ENCODE measurements around the gene PPP1R9A.

Gene PPP1R9A

DNA sequence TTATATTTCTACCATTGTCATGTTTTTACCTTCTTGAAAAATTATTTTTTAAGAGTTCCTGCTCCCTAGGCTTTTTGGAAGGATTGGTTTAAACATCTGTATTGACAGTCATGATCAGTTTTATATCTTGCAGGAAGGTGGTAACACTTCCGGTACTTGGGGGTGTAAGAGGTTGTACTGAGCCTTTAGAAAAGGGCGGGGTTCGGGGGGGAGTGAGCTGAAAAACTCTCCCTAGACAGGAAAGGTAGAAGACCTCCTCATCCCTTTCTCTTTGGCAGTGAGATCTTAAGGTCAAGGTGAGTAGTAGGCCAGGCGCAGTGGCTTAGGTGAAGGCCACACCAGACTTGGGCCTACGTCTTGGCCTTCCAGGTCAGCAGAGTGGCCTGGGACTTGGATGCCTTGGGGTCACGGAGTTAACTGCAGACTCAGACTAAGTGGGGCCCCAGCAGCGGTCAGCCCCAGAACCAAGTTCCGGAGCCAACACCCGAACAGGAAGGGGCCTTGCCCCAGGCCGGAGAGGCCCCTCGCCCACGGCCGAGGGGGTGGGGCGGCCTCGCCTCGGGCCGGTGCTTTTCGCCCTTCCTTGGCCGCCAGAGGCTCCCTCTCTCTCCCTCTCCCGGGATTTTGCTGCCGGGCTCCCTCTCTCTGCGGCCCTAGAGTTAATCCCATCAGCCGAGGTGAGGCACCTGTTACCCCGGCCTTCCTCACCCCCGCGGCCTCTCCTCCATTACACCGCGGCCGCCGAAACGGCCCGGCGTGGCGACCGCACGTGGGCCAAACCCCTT lies at the start of gene PPP1R9A:
Gene PPP1R9A (plus strand): TSS at position 569 of the 785 bp plus-strand sequence. CDS start 2,520 bp downstream, outside the sequence.
- peak; percentile 75 for DNase-seq

DNA sequence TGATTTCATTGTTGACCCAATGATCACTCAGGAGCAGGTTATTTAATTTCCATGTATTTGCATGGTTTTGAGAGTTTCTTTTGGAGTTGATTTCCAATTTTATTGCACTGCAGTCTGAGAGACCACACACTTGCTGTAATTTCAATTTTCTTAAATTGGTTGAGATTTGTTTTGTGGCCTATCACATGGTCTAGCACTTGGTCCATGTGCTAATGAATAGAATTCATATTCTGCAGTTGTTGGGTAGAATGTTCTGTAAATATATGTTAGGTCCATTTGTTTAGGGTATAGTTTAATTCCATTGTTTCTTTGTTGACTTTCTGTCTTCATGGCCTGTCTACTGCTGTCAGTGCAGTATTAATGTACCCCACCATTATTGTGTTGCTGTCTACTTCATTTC lies 36.3 kb upstream of the PPP1R9A start:
- DNase-seq = no peak

DNA sequence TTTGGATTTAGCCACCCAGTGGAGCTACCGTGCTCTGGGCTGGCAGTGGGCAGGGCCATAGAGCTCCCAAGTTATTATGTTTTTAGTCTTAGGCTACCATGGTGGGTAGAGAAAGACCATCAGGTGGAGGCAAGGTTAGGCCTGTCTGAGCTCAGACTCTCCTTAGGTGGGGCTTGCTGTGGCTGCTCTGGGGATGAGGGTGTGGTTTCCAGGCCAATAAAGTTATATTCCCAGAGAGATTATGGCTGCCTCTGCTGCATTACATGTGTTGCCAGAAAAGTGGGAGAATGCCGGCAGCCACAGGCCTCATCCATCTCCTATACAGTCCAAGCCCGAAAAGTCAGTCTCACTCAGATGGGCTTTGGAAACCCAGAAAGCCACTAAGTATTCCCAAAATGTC lies 34.2 kb upstream of the PPP1R9A start:
- no peak for DNase-seq

DNA sequence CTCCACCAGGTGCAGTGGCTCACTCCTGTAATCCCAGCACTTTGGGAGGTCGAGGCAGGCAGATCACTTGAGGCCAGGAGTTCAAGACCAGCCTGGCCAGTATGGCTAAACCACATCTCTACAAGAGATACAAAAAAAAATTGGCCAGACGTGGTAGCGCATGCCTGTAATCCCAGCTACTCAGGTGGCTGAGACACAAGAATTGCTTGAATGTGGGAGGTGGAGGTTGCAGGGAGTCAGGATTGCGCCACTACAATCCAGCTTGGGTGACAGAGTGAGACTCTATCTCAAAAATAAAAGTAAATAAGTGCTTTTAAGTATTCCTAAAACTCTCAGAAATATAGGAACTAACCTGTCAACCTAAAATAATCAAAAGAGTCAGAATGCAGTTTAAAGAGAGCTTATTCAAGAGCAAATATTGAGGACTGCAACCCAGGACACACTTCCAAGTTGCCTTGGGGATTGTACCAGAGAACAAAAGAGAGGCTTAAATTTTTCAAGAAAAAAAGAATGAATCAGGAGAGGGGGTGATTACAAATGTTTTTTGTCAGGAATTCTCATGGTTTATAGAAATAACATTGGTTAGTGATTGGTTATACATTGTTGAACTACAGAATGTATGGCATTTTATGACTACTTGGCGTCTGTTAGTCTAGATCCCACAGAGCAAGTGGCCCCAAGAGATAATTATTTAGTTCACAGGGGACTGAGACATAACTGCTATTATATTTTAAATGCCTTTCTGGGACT lies 33.2 kb upstream of the PPP1R9A start:
- DNase-seq = no peak

DNA sequence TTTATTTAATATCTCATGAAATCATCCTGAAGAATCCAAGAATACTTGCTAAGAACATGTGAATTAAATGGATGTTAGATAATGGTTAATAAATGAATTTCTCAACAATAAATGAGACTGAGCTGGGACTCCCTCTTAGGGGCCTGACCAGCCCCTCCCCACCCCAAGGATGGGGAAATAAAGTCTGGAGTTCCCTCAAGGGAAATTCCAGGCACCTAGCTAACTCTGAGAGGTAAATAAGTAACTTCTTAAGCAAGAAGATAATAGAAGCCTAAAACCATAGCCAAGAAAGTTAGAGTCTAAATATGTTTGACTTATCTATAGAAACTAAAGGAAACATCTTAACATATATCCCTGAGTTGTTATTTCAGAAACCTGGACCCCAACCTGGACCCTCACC lies 32.2 kb upstream of the PPP1R9A start:
- DNase-seq = no peak

DNA sequence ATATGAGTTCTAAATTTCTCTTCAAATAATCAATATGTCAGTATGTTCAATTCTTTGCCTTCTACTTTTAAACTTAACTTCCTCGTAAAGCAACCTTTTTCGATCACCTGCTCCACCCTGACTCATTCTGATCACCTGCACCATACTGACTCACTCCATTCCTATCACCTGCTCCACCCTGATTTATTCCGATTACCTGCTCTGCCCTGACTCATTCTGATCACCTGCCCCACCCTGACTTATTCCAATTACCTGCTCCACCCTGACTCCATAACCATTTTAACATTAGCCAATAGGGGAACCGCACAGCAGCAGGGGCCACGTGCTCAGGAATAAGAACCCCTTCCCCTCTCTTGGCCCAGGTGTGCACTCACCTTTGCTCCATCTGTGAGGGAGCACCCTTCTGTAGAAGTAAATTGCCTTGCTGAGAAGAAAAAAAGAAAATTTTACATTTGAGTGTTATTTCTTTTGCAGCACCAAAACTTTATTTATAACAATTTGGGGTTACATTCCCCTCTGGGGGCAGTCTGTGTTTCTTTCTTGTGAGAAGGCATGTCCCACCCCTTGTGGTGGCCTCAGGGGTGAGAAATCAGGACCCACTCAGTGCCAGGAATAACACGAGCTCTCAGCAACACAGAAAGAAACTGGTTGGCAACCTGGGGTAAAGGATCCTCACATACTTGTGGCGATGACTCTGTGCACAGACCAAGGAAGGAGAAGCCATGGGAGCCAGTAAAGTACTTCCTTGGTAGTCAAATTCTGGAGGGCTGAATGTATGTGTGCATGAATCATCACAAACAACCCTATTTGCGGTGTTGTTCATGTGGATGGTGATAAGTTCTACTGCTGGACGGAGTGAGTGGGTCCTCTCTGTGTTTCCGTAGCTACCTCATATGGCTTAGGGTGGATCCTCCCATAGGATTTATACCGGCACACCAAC lies 29.4 kb upstream of the PPP1R9A start:
- DNase-seq = no peak

DNA sequence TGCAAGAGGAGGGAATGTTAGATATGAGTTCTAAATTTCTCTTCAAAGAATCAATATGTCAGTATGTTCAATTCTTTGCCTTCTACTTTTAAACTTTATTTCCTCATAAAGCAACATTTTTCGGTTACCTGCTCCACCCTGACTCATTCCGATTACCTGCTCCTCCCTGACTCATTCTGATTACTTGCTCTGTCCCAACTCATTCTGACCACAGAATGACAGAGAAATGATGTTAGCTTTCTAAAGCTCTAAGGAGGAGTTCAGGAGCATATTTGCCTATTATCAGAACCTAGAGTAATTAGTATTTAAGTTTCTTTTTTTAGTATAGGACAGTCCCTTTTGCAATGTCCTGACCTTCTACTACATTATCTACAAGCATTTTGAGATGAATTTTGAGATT lies 24.5 kb upstream of the PPP1R9A start:
- DNase-seq = no peak

DNA sequence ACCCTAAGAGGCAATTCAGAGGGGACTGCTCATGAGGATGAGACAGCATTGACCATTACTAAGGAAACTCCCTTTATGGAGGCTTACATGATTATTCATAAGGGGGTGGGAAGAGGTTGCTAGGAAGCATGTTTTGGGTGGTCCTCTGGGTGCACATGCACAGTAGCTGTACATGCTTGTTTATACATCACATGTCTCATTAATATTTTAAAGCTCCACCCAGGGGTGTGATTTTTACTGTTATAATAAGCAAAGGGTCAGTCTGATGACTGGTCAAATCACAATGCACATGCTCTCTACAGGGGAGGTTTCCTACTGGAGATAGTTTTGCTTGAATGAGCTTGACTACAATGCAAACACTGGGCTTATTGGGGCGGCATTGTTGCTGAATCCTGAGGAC lies 23.8 kb upstream of the PPP1R9A start:
- no peak for DNase-seq

DNA sequence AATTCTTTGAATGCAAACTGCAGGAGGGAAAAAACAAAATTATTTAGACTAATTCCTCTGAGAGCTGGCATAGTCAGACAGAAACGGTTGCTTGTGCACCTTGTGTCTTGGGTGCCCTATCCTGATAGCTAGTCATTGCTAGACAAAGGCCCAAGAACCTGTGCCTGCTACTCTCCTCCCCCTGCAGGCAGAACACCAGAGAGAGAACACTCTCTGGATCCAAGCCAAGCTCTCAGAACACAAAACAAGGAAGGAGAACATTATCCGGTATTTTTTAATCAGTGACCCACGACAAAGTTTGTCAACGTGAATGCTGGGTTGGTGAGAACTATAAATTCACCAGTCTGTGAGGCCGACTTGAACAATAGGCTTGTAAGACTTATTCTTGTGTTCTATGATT lies 18.8 kb upstream of the PPP1R9A start:
- no peak for DNase-seq

DNA sequence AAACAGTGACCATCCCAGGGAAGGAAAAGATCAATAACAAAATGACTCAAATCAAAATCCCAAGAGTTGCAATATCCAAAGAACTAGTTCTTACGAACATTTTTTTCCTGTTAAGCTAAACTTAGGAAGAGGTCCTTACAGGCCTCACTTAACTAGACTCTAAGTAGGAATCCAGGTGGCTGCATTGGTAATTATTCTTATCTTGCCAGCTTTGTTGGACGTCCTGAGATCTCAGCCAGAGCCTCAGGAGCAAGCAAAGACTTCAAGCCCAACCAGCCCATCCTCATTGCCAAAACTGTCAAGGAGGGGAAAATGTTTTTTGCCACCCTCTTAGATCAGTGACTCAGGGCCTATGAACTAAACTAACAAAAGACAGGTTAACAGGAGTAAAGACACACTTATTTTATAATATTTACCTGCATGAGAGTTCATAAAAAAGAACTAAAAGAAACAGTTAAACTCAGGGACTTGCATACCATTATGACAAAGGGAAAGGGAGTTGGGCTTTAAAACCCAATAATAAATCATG lies 18.3 kb upstream of the PPP1R9A start:
- DNase-seq = no peak

DNA sequence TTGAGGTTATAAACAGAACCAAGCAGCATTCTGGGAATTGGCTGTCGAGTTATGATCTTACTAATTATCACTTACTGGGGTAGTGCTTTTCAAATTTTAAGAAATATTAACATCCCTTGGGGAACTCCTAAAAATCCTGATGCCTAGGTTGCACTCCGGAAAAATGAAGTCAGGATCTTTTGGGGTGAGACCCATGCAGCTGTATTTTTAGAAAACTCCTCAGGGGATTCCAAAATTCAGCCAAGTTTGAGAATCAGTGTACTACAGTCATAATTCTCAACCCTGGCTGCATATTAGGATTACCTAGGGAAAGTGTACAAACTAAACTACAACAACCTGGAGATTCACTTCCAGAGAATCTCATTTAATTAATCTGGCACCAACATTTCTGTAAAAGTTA lies 17.2 kb upstream of the PPP1R9A start:
- no peak for DNase-seq

DNA sequence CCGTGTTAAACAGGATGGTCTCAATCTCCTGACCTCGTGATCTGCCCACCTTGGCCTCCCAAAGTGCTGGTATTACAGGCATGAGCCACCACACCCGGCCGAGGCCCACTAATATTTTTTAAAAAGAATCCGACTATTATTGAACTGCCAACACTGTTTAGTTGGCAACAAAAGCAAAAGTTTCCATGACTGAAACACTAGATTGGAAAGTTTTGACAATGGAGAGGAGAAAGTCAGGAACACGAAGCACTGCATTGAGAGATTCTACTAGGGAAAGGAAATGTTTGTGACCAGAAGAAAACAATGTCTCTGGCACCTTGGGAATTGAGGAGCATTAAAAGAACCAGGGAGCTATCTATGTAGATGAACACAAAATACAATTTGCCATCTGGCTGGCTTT lies 13.7 kb upstream of the PPP1R9A start:
- DNase-seq = no peak

DNA sequence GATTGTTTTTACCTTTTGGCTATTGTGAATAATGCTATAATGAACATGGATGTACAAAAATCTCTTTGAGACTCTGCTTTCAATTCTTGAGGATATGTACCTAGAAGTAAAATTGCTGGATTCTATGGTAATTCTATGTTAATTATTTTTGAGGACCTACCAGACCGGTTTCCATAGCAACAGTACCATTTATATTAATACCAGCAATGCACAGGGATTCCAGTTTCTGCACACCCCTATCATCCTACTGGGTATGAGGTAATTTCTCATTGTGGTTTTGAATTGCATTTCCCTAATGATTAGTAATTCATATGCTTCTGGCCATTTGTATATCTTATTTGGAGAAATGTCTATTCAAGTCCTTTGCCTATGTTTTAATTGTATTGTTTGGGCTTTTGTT lies 9.9 kb upstream of the PPP1R9A start:
- no peak for DNase-seq

DNA sequence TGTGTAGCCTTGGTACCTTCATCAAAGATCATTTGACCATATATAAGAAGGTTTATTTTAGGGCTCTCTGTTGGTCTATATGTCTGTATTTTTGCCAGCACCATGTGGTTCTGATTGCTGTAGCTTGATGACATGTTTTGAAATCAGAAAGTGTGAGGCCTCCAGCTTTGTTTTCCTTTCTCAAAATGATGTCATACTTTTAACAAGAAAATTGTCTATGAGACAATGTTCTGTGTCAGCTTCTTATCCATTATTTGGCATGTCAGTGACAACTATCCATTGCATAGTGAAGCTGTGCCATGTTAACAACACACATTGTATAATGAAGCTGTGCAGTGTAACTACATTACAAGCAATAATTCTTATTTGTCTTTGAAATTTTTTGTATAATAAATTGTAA lies 9.1 kb upstream of the PPP1R9A start:
- no peak for DNase-seq

DNA sequence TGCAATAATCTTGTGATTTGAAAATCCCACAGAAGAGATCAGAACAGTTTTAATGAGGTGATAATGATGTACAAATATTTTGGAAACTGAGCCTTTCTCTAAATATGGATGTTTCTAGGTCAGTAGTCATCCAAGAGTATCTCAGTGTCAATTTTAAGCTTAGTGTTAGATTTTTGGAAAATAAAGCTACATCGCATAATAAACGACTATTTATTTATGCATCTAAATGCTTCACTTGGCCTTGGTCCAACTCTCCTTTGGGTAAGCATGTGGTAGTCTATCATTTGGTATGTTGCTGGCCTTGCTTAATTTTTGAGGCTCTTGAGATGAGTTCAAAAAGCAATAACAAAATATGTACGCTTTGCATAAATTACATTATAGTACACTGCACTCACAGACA lies 5.4 kb upstream of the PPP1R9A start:
- no peak for DNase-seq

DNA sequence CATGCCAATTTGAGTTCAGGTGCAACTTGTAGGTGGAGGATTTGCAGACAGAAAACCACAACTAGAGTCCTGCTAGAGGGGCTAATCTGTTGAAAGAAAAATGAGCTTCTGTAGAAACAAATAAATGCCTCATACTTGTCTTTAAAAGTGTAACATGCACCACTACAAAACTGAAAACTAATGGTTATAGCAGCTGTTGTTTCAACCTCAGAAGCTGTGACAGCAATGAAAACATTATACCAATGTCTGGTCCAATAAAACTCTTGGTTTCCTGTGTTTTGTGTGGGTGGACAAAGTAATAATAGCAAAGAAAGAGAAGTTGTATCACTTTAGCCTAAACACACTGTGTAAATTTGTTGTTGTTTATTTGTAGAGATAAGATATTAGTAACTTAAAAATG lies 3.4 kb upstream of the PPP1R9A start:
- no peak for DNase-seq

DNA sequence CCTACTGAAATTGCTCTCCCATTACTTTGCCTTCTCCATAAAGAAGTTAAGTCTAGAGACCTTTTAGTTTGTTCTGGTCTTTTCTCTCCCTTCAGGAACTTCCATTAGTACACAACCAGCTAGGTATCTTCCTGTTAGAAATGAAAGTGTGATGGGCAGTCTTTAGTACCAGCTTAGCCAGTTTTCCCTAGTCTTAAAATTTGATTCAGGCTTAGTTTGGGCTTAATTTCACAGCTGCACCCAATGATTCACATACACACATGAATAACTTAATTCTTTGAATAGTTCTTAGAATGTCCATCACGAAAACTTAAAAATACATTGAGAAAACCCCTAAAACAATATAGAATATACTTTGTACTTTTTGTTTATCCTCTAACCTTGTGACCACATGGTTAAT lies 2.4 kb upstream of the PPP1R9A start:
- no peak for DNase-seq

DNA sequence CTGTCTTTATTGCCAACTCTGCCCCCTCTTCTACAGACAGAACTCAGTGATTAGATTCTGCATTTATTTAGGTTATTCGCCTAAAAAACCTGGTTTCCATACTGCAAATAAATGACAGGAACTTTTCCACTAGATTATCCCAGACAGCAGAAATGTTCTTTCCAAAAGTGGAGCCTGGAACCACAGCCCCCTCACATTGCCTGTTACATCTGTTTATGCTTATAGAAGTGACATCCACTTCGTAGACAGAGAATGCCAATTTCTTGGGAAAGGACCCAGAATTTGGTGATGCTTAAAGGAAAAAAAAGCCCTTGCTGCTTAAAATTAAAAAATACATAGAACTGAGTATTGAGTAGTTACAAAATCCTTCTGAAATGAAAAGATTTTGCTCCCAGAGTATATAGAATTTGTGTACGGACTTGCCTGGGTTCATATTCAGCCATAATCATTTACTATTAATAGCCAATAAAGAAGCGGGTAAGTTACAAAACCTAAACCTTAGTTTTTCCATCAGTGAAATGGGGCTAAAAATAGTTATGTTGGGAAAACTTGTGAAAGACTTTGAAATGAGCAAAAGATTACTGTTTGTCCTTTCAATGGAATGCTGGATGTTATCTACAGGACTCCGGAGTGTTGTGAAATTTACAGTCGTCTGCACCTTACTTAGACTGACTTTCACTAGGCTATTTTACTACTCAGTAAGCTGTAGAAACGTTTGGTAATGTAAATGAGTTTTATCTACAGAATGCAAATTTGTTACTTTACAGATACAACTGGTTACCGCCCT lies 1.1 kb upstream of the PPP1R9A start:
- DNase-seq = no peak

DNA sequence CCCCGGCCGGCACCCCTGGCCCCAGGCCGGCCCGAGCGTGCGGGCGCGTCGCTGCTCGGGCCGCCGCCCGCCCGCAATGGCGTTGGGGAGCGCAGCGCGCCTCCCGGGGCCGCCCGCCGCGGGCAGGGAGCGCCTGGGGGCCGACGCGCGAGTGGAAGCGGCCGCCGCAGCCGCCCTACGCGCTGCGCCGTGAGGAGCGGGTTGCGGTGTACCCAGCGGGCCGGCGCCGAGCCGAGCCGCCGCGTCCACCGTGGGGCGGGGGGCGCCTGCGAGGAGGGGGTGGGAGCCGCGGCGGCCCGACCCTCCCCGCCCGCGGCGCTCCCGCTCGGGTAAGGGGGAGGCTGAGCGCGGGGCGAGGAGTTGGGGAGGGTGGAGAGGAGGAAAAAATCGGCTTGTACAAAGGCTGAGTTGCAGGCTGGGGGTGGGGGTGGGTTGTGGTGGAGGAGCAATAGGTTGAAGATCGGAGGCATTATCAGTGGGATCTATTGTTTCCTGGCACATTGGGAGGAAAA lies 473 bp downstream of the PPP1R9A start:
- peak; percentile 94 for DNase-seq

DNA sequence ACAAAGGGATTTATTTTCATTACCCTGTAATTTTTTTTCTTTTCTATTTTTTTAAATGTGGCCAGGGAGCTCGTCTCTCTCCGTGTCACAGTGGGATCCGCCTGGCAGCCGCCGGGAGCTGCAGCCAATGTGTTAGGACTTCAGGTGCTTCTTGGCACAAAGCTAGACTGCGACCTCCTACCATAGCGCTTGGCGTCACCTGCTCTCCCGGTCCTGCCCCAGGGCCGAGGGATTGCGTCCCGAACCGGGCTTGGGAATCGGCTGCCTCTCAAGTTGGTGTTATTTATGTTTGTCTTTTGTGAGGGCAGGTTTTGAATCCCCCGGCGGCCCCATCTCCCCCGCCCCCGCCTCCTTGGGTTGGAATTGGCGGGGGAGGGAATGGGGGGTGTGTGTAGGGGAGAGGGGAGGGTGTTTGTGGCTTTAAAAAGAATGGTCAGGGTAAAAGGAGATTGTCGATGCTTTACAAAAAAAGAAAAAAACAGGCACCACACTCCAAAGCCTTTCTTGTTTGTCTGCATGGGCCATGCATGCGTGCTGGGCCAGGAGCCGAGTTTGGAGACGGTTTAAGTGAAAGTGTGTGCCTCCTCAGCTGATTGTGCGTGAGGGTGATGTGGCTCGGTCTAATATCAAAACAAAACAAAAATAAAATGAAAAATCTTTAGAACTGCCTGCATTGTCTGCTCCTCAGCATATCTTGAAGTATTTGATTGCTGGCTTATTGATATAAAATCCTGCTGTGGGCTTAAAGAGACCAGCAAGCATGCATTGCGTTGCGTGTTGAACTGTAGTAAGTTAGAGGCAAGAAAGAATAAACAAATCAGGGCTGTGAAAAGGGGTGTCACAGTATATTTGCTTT lies 1.2 kb downstream of the PPP1R9A start:
- peak; percentile 94 for DNase-seq

DNA sequence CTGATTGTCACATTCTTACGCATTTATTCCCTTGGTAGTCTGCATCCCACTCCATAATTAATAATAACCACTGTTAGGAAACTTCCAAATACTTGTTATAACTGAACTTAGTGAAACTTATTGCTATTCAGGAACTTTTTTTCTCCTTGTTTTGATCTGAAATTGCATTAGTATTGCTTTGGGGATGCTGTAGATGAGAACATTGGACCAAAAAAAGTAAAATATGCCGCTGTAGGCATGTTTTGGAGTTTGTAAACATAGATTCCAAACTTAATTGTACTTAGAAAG lies 1.7 kb downstream of the PPP1R9A start:
- DNase-seq = no peak
